GM12874 (cell line): ENCODE results near the gene TERB1.

Source experiments
- TF ChIP-seq, protein P1 (sequence below): IDR thresholded peaks from 2 replicates; pipeline ENCODE4 v1.5.1; 2011; ENCODE audit warnings: low read depth, mild to moderate bottlenecking, control low read depth, low read length, moderate library complexity; ENCODE audit not compliant: insufficient read depth

Gene TERB1

DNA sequence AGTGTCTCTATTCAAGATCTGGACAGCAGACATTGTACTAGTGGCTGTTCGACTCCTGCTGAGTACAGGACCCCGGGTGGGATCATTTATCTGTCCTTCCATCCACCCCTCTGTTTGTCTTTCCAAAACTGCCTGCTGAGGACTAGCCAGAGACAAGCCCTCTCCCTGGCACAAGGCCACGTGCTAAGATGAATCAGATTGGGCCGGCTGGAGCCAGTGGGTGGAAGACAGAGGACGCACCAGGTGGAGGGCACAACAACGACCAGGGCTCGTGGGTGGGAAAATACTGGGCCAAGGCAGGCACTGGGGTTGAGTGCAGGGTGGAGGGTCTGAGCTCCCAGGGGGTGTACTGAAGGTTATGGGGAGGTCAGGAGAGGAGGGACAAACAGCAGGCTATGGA, 41.4 kb upstream of the TERB1 start:
- TF ChIP-seq, protein P1, sequence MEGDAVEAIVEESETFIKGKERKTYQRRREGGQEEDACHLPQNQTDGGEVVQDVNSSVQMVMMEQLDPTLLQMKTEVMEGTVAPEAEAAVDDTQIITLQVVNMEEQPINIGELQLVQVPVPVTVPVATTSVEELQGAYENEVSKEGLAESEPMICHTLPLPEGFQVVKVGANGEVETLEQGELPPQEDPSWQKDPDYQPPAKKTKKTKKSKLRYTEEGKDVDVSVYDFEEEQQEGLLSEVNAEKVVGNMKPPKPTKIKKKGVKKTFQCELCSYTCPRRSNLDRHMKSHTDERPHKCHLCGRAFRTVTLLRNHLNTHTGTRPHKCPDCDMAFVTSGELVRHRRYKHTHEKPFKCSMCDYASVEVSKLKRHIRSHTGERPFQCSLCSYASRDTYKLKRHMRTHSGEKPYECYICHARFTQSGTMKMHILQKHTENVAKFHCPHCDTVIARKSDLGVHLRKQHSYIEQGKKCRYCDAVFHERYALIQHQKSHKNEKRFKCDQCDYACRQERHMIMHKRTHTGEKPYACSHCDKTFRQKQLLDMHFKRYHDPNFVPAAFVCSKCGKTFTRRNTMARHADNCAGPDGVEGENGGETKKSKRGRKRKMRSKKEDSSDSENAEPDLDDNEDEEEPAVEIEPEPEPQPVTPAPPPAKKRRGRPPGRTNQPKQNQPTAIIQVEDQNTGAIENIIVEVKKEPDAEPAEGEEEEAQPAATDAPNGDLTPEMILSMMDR, result no peak

DNA sequence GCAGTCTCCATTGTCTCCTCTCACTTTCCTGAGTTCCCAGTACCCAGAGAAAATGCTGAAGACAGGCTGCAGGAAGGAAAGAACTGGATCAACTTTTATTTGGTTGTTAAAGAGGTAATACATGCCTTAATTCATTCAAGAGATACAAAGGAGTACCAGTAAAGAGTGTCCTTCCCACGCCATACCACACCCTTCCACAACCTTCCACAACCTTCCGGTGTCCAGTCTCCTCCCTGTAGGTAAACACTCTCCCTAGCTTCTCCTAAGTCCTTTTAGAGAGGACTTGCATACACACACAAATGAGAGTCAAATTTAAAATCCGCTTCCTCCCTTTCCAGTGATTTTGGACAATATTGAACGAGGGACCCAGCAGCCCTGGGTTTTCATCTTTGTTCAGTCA, 40.0 kb upstream of the TERB1 start:
- TF ChIP-seq, protein P1, result no peak

DNA sequence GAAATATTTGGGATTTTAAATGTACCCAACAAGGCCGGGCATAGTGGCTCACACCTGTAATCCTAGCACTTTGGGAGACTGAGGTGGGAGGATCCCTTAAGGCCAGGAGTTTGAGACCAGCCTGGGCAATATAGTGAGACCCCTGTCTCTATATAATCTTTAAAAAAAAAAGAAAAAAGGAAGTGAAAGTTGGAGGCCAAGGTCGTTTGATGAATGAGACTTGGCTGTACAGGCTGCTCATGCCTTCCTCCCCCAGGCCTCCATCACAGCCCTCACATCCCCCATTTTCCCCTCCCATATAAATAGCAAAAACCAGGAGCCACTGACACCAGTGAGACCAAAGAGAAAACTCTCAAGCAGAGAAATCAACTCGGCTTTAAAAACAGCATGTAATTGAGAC, 39.5 kb upstream of the TERB1 start:
- TF ChIP-seq, protein P1, result no peak

DNA sequence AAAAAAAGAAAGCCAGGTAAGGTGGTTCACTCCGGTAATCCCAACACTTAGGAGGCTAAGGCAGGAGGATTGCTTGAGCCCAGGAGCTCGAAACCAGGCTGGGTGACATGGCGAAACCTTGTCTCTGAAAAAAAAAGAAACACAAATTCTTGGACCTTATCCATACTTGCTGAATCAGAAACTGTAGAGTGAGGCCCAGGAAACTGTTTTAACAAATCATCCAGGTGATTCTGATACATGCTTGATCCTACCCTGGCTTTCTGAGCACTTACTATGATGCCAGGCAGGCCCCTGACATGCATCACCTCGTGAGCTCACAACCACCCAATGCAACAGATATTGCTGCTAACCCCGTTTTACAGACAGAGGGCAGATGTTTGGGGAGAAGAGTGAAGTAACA, 33.4 kb upstream of the TERB1 start:
- TF ChIP-seq, protein P1, result no peak

DNA sequence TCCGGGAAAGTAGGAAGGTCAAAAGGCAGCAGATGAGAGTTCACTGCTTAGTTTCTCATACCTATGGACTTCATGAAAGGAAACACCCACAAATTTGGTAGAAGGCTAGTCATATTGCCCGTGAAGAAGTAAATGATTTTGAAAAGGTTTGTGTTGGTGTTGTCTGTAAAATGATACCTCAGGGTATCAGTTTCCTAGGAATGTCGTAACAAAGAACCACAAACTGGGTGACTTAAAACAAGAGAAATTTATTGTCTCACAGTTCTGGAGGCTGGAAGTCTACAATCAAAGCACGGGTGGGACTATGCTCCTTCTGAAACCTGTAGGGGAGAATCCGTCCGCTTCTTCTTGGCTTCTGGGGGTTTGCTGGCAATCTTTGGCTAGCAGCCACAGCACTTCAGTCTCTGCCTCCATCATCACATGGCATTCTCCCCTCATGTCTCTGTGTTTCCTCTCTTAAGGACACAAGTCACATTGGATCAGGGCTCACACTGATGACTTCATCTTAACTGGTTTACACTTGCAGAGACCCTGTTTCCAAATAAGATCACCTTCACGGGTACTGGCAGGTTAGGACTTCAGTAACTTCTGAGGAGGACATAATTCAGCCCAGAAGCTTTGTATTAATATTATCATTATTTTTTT, 31.4 kb upstream of the TERB1 start:
- TF ChIP-seq, protein P1, result no peak

DNA sequence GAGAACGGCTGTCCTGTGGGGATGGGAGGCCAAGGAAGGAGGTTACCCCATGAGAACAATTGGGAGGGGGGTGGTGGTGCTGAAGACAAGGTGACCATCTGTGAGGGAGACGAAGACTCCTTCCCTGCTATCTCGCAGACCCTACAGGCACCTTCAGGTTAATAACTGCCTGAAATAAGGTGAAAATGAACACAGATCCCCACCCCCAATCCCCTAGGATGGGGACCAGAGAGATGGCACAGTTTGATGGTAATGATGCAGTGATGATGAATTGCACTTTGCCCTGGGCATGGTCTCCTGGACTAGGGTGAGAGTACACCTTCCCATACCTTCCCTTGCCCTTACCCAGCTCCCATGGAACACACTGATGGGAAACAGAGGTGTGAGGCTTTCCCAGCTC, 30.8 kb upstream of the TERB1 start:
- TF ChIP-seq, protein P1, result no peak

DNA sequence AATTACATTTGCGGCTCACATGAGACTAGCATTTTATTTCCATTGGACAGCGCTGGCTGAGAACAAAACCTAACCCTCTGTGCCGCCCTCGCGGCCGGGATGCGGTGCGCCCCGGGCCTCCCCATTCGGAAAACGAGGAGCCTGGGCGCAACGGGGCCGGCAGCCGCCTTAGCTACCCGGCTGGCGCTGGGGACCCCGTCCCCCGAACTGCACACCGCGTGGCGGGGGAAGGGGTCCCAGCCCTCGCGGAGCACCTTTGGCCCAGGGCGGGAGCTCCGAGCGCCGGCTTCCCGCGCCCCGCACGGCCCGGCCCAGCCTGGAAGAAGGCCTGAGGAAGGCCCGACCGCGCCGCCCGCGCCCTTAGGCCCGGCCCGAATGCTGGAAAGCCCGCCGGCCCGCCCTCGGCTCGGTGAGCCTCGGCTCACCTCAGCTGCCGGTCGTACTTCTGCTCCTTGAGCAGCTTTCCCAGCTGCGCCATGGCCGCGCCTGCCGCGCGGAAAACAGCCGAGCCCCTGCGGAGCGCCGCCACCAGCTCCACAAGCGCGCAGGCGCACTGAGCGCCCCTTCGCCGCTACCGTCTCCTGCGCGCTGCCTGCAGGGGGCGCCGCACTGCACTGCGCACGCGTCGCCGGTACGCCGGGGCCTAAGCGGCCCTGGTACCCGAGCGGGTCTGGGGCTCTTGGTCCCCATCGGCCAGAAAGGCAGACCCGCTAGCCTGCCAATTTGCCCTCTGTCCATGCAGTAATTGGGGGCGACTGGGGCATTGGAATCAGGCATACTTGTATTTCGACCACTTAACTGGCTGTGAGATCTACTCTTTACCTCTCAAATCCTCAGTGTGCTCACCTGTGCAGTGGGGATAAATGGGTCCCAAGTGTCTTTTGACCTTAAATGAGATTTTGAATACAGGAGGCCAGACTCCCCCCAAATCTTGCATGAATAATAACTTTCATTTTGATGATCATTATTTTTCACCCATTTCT, 29.3 kb upstream of the TERB1 start, which contains the start of gene NAE1:
Gene NAE1 (minus strand): TSS at position 555 of the 983 bp plus-strand sequence. CDS start 77 bp downstream, at position 478.
- TF ChIP-seq, protein P1, result peak; percentile 100
